Ishikawa (cell line): Measurements from ENCODE around the gene GHITM.
A peak's percentile ranks its signal among the peaks of the same experiment; 100 is the strongest.

Source experiments
- CEBPB ChIP-seq: IDR thresholded peaks from 2 replicates; pipeline ENCODE4 v1.6.1; 2012
- CREB1 ChIP-seq: IDR thresholded peaks from 2 replicates; pipeline ENCODE4 v1.6.1; 2012; ENCODE audit warnings: low read depth
- EGR1 ChIP-seq: IDR thresholded peaks from 2 replicates; pipeline ENCODE4 v1.6.1; 2012
- EP300 ChIP-seq: IDR thresholded peaks from 2 replicates; pipeline ENCODE4 v1.6.1; 2012; ENCODE audit warnings: borderline replicate concordance
- FOXM1 ChIP-seq: IDR thresholded peaks from 2 replicates; pipeline ENCODE4 v1.6.1; 2012; ENCODE audit warnings: low read depth, borderline replicate concordance
- MAX ChIP-seq: IDR thresholded peaks from 2 replicates; pipeline ENCODE4 v1.6.1; 2012
- NFIC ChIP-seq: IDR thresholded peaks from 2 replicates; pipeline ENCODE4 v1.6.1; 2012
- RAD21 ChIP-seq: IDR thresholded peaks from 2 replicates; pipeline ENCODE4 v1.6.1; 2012; ENCODE audit warnings: low read depth
- REST ChIP-seq: IDR thresholded peaks from 2 replicates; pipeline ENCODE4 v1.6.1; 2012; ENCODE audit warnings: low read depth, mild to moderate bottlenecking
- TAF1 ChIP-seq: IDR thresholded peaks from 2 replicates; pipeline ENCODE4 v1.6.1; 2012; ENCODE audit warnings: low read depth, mild to moderate bottlenecking
- TCF12 ChIP-seq: IDR thresholded peaks from 2 replicates; pipeline ENCODE4 v1.6.1; 2012; ENCODE audit warnings: low read depth
- TEAD4 ChIP-seq: IDR thresholded peaks from 2 replicates; pipeline ENCODE4 v1.6.1; 2012
- USF1 ChIP-seq: IDR thresholded peaks from 2 replicates; pipeline ENCODE4 v1.6.1; 2012
- YY1 ChIP-seq: IDR thresholded peaks from 2 replicates; pipeline ENCODE4 v1.6.1; 2012; ENCODE audit warnings: low read depth
- ZBTB7A ChIP-seq: IDR thresholded peaks from 2 replicates; pipeline ENCODE4 v1.6.1; 2012; ENCODE audit warnings: low read depth

Gene GHITM

GRCh38 chr10:84193327-84193726 is 54.0 kb downstream of the GHITM start:
- no peak for TF ChIP-seq USF1
- no peak for TF ChIP-seq FOXM1
- TF ChIP-seq NFIC, result no peak
- TF ChIP-seq TEAD4, result no peak
- TF ChIP-seq YY1, result no peak
- TF ChIP-seq TAF1, result no peak
- no peak for TF ChIP-seq TCF12
- no peak for TF ChIP-seq REST
- no peak for TF ChIP-seq CEBPB
- no peak for TF ChIP-seq ZBTB7A
- TF ChIP-seq EGR1, result no peak
- no peak for TF ChIP-seq RAD21
- TF ChIP-seq EP300, result no peak
- TF ChIP-seq CREB1, result no peak

- TF ChIP-seq TEAD4 (no peak), EGR1 (no peak), CREB1 (no peak), YY1 (no peak), ZBTB7A (0 out of 2 replicates have a peak, but pooled peaks have one; percentile 14), NFIC (no peak), TCF12 (no peak)
Observed at GRCh38 chr10:84193846-84194423, 54.6 kb downstream of the GHITM start.

GRCh38 chr10:84194424-84195043 is 55.2 kb downstream of the GHITM start, which contains the start of gene CDHR1:
CDHR1 (plus strand) TSS chr10:84194537; CDS start chr10:84194761, 224 bp downstream.
- no peak for TF ChIP-seq YY1

- TF ChIP-seq CREB1 (no peak), TAF1 (no peak), USF1 (no peak), REST (no peak), EGR1 (no peak), CEBPB (no peak), RAD21 (no peak), MAX (no peak), FOXM1 (no peak), ZBTB7A (no peak), EP300 (no peak), YY1 (no peak), NFIC (no peak), TCF12 (no peak)
Observed at GRCh38 chr10:84195044-84195830, 55.9 kb downstream of the GHITM start.

GRCh38 chr10:84196083-84196482 is 56.8 kb downstream of the GHITM start:
- TF ChIP-seq EGR1, result no peak
- TF ChIP-seq REST, result no peak
- TF ChIP-seq USF1, result no peak
- TF ChIP-seq RAD21, result no peak
- no peak for TF ChIP-seq EP300
- no peak for TF ChIP-seq MAX
- TF ChIP-seq TCF12, result no peak
- no peak for TF ChIP-seq FOXM1
- no peak for TF ChIP-seq ZBTB7A
- no peak for TF ChIP-seq CEBPB
- TF ChIP-seq YY1, result no peak
- TF ChIP-seq TEAD4, result no peak
